Left ventricle myocardium inferior (tissue), 1 donor: ENCODE data around the gene TFEB. TPM values are rescaled to one million over a fixed set of nuclear protein-coding genes. Genes with fewer than 3 reads are reported as not detected.
A peak's percentile ranks its signal among the peaks of the same experiment; 100 is the strongest.

Experiments used
- DNase-seq: peaks from one replicate; pipeline ENCODE4 v3.0.0-alpha.2; 2020
- H3K27ac ChIP-seq: fragments of 200-600 bp; replicated peaks from 2 replicates; pipeline ENCODE4 v1.8.0; 2021
- H3K27me3 ChIP-seq: fragments of 200-600 bp; 2 replicates; pipeline ENCODE4 v1.8.0; 2021; ENCODE audit warnings: low read depth
- H3K36me3 ChIP-seq: fragments of 200-600 bp; 2 replicates; pipeline ENCODE4 v1.8.0; 2021
- H3K4me1 ChIP-seq: fragments of 200-600 bp; 2 replicates; pipeline ENCODE4 v1.8.0; 2021
- H3K4me3 ChIP-seq: fragments of 200-600 bp; 2 replicates; pipeline ENCODE4 v1.8.0; 2021; ENCODE audit warnings: mild to moderate bottlenecking, moderate library complexity
- H3K9me3 ChIP-seq: fragments of 200-600 bp; replicated peaks from 2 replicates; pipeline ENCODE4 v1.8.0; 2021
- intact Hi-C: fragments of 100-400 bp; cut with micrococcal nuclease; formaldehyde crosslinking; loops from one replicate; pipeline ENCODE4 v1.11.0; 2022
- total RNA-seq: library from RNA; stranded (reverse); fragmentation: NEBNext Ultra II Directional; extraction: Animal tissue kit (Norgen Biotek cat#: 25700); gene quantifications from one replicate; pipeline ENCODE4 v1.2.1, GENCODE V29; 2021
- TF ChIP-seq, protein P1 (sequence below): fragments of 200-600 bp; IDR thresholded peaks from 2 replicates; pipeline ENCODE4 v1.8.0; 2021; ENCODE audit warnings: antibody characterized with exemption, mild to moderate bottlenecking, borderline replicate concordance
- donor health status: DM: no; HTN: yes; CAD: no; lungs with severe emphysema.

The TFEB gene
- total RNA-seq, 1 donor from 2014 or later, result 39.9 TPM

DNA sequence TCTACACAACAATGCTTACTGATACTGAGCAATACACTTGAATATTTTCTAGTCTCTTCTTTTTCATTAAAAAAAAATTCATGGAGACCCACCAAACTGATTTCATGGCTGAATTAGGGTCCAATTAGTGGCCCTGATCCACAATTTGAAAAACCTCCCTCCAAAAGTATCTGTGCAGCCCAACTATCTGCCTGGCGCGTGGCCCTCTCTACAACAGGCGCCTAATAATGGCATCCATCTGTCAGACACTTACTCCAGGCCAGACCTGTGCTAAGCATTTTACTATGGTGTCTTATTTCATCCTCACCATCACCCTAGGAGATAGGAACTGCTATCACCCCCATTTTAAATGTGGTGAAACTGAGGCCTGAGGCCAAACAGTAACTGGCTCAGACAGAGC lies 14.0 kb downstream of the TFEB start:
- TF ChIP-seq, protein P1, sequence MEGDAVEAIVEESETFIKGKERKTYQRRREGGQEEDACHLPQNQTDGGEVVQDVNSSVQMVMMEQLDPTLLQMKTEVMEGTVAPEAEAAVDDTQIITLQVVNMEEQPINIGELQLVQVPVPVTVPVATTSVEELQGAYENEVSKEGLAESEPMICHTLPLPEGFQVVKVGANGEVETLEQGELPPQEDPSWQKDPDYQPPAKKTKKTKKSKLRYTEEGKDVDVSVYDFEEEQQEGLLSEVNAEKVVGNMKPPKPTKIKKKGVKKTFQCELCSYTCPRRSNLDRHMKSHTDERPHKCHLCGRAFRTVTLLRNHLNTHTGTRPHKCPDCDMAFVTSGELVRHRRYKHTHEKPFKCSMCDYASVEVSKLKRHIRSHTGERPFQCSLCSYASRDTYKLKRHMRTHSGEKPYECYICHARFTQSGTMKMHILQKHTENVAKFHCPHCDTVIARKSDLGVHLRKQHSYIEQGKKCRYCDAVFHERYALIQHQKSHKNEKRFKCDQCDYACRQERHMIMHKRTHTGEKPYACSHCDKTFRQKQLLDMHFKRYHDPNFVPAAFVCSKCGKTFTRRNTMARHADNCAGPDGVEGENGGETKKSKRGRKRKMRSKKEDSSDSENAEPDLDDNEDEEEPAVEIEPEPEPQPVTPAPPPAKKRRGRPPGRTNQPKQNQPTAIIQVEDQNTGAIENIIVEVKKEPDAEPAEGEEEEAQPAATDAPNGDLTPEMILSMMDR, result no peak
- H3K9me3 ChIP-seq, result no peaks in the 10 kb centered on the region
- H3K4me3 ChIP-seq, result no peak overlapping the region
- no peaks in the 10 kb centered on the region for H3K36me3 ChIP-seq
- H3K27me3 ChIP-seq, result no peaks in the 10 kb centered on the region
- DNase-seq, result no peak
- intact Hi-C loops, result no loop called here
- H3K27ac ChIP-seq, result no peak overlapping the region
- peaks cover 100% of the 10 kb centered on the region for H3K4me1 ChIP-seq

DNA sequence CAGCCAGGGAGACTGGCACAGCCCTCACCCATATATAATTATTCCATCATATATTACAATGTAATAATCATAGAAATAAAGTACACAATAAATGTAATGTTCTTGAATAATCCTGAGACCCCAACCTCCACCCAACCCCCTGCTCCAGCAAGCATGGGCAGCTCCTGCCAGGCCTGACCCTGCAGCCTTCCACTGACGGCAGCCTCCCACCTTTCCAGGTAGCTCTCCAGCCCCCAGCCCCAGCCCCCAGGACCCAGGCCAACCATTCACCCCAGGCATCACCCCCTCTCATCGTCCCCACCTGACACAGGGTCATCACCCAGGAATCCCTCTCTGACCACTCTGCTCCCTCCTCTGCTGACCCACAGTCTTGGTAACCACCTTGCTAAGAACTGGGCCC lies 14.6 kb downstream of the TFEB start:
- Histone ChIP-seq H3K4me3 (no peak overlapping the region), H3K36me3 (no peaks in the 10 kb centered on the region), H3K27ac (peak overlapping the region; percentile 92), H3K27me3 (no peaks in the 10 kb centered on the region), H3K4me1 (peaks cover 100% of the 10 kb centered on the region), H3K9me3 (no peaks in the 10 kb centered on the region)
- DNase-seq, result no peak
- intact Hi-C loops, result no loop called here
- TF ChIP-seq, protein P1, result no peak

DNA sequence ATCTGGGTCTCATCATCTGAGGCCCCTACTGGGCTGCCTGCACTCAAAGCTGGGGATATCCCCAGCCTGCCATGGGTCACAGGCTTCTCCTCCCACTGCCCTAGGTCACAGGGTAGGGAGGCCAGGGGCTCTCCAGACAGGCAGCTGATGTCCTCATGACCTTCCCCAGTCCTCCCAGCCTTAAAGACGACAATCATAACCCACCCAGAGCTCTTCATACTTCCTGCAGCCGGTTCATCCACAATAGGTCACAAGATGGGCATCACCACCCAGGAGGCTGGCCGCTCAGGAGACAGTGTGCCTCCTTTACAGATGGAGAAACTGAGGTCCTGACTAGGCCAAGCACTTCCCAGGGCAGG lies 15.2 kb downstream of the TFEB start:
- Histone ChIP-seq H3K9me3 (no peaks in the 10 kb centered on the region), H3K36me3 (no peaks in the 10 kb centered on the region), H3K27ac (peak overlapping the region; percentile 92), H3K27me3 (no peaks in the 10 kb centered on the region), H3K4me3 (no peak overlapping the region), H3K4me1 (peaks cover 100% of the 10 kb centered on the region)
- intact Hi-C loops, result no loop called here
- no peak for DNase-seq
- TF ChIP-seq, protein P1, result no peak

DNA sequence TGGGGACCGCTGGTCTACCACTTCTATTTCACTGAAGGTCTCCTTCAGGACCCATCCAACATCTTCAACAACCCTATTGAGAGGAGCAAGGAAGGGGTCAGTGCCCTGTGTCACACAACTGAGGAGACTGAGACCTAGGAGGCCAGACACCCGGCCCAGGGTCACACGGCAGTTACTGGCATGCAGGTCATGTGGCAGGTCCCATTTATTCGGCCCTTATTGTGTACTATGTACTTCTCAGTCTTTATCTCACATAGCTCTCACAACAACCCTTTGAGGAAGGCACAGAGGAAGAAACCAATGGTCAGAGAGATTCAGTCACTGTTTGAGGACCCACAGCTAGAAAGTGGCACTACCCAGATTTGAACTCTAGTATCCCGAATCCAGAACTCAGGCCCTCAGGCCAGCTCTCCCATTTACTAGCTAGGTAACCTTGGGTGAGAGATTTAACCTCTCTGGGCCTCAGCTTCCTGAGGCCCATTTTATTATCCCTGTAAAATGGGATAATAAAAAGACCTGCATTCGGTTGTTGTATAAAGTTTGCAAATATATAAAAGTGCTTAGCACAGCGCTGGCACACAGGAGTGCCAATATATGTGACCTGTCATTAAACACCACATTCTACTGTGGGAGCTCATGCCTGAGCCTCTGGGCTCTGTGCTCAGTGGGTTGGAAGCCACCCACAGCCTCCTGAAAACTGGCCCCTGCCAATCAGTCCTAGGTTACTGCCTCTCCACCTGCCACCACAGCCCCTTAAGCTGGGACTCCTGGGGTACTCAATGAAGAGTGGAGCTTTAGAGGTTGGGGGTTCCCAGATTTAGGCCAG lies 15.8 kb downstream of the TFEB start:
- H3K9me3 ChIP-seq, result no peaks in the 10 kb centered on the region
- TF ChIP-seq, protein P1, result no peak
- peak overlapping the region; percentile 92 for H3K27ac ChIP-seq
- intact Hi-C loops, result no loop called here
- H3K4me1 ChIP-seq, result peaks cover 100% of the 10 kb centered on the region
- no peaks in the 10 kb centered on the region for H3K27me3 ChIP-seq
- no peak for DNase-seq
- H3K36me3 ChIP-seq, result no peaks in the 10 kb centered on the region
- no peak overlapping the region for H3K4me3 ChIP-seq

DNA sequence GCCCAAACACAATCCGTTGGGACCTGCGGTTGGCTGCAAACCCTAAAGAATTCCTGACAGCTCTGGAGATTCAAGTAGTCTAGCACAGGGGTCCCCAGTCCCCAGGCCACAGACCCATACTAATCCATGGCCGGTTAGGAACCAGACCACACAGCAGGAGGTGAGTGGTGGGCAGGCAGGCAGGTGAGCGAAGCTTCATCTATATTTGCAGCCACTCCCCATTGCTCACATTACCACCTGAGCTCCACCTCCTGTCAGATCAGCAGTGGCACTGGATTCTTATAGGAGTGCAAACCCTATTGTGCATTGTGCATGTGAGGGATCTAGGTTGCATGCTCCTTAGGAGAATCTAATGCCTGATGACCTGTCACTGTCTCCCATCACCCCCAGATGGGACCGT lies 16.6 kb downstream of the TFEB start:
- DNase-seq, result no peak
- Histone ChIP-seq H3K4me1 (peaks cover 100% of the 10 kb centered on the region), H3K4me3 (no peak overlapping the region), H3K36me3 (no peaks in the 10 kb centered on the region), H3K27ac (peak overlapping the region; percentile 92), H3K27me3 (no peaks in the 10 kb centered on the region), H3K9me3 (no peaks in the 10 kb centered on the region)
- TF ChIP-seq, protein P1, result no peak
- intact Hi-C loops, result no loop called here
